H1 (cell line): ENCODE results near the gene GMEB2. TPM values are rescaled to one million over a fixed set of nuclear protein-coding genes. Genes with fewer than 3 reads are reported as not detected.

Experiments
- CTCF ChIA-PET: fragments of 300-600 bp; sonication (Branson Sonifier 250); formaldehyde crosslinking; loops from one replicate; lab custom pipeline; 2021; ENCODE audit not compliant: partially characterized antibody; lab: Charles Lee
- POLR2A ChIA-PET: fragments of 300-600 bp; sonication (Branson Sonifier 250); formaldehyde crosslinking; loops from one replicate; lab custom pipeline; 2021; ENCODE audit warnings: inconsistent platforms; ENCODE audit not compliant: partially characterized antibody; lab: Charles Lee
- DNase-seq, 2 experiments: peaks; one replicate each; pipeline versions ENCODE4 v3.0.0 to v3.0.0-alpha.2; 2010 to 2022; ENCODE audit warnings: low spot score in 2 of 2, low read depth in 1 of 2, mixed read lengths in 1 of 2
- FAIRE-seq: peaks from 2 replicates; lab custom pipeline; 2011; peaks lifted over from hg19 to GRCh38; lab: Jason Lieb, UNC
- H2AFZ ChIP-seq: 2 replicates; pipeline ENCODE4 v1.8.1; 2012; ENCODE audit warnings: low read length, inconsistent platforms
- H2AK5ac ChIP-seq: 2 replicates; pipeline ENCODE4 v1.6.1; 2013; ENCODE audit warnings: low read depth, low read length
- H2BK120ac ChIP-seq: replicated peaks from 2 replicates; pipeline ENCODE3; 2013; ENCODE audit warnings: low read depth, low read length, inconsistent platforms
- H2BK12ac ChIP-seq: 2 replicates; pipeline ENCODE4 v1.6.1; 2013; ENCODE audit warnings: low read depth, low read length
- H2BK15ac ChIP-seq: 2 replicates; pipeline ENCODE4 v1.6.1; 2013; ENCODE audit warnings: low read length
- H2BK20ac ChIP-seq: 2 replicates; pipeline ENCODE4 v1.6.1; 2013; ENCODE audit warnings: low read length
- H2BK5ac ChIP-seq: 2 replicates; pipeline ENCODE4 v1.6.1; 2013; ENCODE audit warnings: low read depth, low read length
- H3K14ac ChIP-seq: 2 replicates; pipeline ENCODE4 v1.6.1; 2013; ENCODE audit warnings: inconsistent platforms; ENCODE audit not compliant: insufficient read length
- H3K18ac ChIP-seq: 2 replicates; pipeline ENCODE4 v1.6.1; 2013; ENCODE audit warnings: low read length; ENCODE audit errors: extremely low read depth
- H3K23ac ChIP-seq: 2 replicates; pipeline ENCODE4 v1.6.1; 2013; ENCODE audit warnings: inconsistent platforms; ENCODE audit not compliant: insufficient read length
- H3K23me2 ChIP-seq: 2 replicates; pipeline ENCODE4 v1.6.1; 2013; ENCODE audit warnings: low read depth, low read length
- H3K27ac ChIP-seq: 2 replicates; pipeline ENCODE4 v1.6.1; 2011; ENCODE audit warnings: low read depth, low read length, inconsistent platforms
- H3K27me3 ChIP-seq, 4 experiments: replicated peaks in 1 of 4; 1 replicate in 1 of 4; 2 replicates in 3 of 4; pipeline versions ENCODE4 v1.6.1 to v1.8.1; 2011 to 2013; ENCODE audit warnings: low read length in 3 of 4, mild to moderate bottlenecking in 3 of 4, inconsistent platforms in 2 of 4, mixed read lengths in 2 of 4, moderate library complexity in 1 of 4; ENCODE audit not compliant: control insufficient read depth in 3 of 4, insufficient read depth in 3 of 4; ENCODE audit errors: extremely low read depth in 1 of 4
- H3K36me3 ChIP-seq, 4 experiments: 2 replicates each; pipeline versions ENCODE4 v1.6.1 to v1.8.1; 2011 to 2013; ENCODE audit warnings: mild to moderate bottlenecking in 4 of 4, low read length in 3 of 4, moderate library complexity in 2 of 4, control low read depth in 1 of 4, inconsistent platforms in 1 of 4; ENCODE audit not compliant: insufficient read depth in 4 of 4, control insufficient read depth in 2 of 4
- H3K4ac ChIP-seq: replicated peaks from 2 replicates; pipeline ENCODE3; 2013; ENCODE audit warnings: low read length, low read depth, mixed read lengths, inconsistent platforms; ENCODE audit not compliant: insufficient read length
- H3K4me1 ChIP-seq, 4 experiments: replicated peaks in 1 of 4; 1 replicate in 1 of 4; 2 replicates in 3 of 4; pipeline versions ENCODE4 v1.6.1 to v1.8.1; 2011 to 2013; ENCODE audit warnings: low read length in 3 of 4, inconsistent platforms in 2 of 4, mixed read lengths in 1 of 4; ENCODE audit not compliant: insufficient read depth in 4 of 4, control insufficient read depth in 3 of 4
- H3K4me2 ChIP-seq, 2 experiments: 2 replicates each; pipeline versions ENCODE4 v1.6.1 to v1.8.1; 2011 to 2013; ENCODE audit warnings: low read depth in 2 of 2, low read length in 2 of 2, control low read depth in 1 of 2, inconsistent platforms in 1 of 2, mild to moderate bottlenecking in 1 of 2; ENCODE audit not compliant: insufficient read depth in 1 of 2
- H3K4me3 ChIP-seq, 4 experiments: fragments of 200-600, 300-600 bp in 1 of 4; sonication (generic), shearing (Covaris generic), sonication (Bioruptor Twin) in 1 of 4; 2 replicates each; pipeline versions ENCODE4 v1.5.1 to v1.8.1; 2011 to 2016; ENCODE audit warnings: low read length in 4 of 4, low read depth in 3 of 4, control low read depth in 2 of 4, inconsistent platforms in 2 of 4, mild to moderate bottlenecking in 2 of 4, mixed read lengths in 1 of 4, moderate library complexity in 1 of 4; ENCODE audit not compliant: insufficient read depth in 2 of 4; ENCODE audit errors: extremely low read depth in 1 of 4
- H3K56ac ChIP-seq: replicated peaks from 2 replicates; pipeline ENCODE3; 2013; ENCODE audit warnings: low read depth, mild to moderate bottlenecking, mixed read lengths, low read length, inconsistent platforms; ENCODE audit not compliant: insufficient read length
- H3K79me1 ChIP-seq: 2 replicates; pipeline ENCODE4 v1.6.1; 2013; ENCODE audit warnings: low read depth, low read length, control low read depth
- H3K79me2 ChIP-seq, 2 experiments: 2 replicates each; pipeline versions ENCODE4 v1.6.1 to v1.8.1; 2012 to 2013; ENCODE audit warnings: low read length in 2 of 2, mild to moderate bottlenecking in 2 of 2, inconsistent platforms in 1 of 2; ENCODE audit not compliant: insufficient read depth in 2 of 2, control insufficient read depth in 1 of 2
- H3K9ac ChIP-seq, 4 experiments: replicated peaks in 1 of 4; 1 replicate in 1 of 4; 2 replicates in 3 of 4; pipeline versions ENCODE4 v1.6.1 to v1.8.1; 2011 to 2013; ENCODE audit warnings: low read depth in 3 of 4, low read length in 3 of 4, control low read depth in 2 of 4, mild to moderate bottlenecking in 2 of 4, moderate library complexity in 2 of 4, inconsistent platforms in 1 of 4; ENCODE audit errors: extremely low read depth in 1 of 4
- H3K9me3 ChIP-seq, 2 experiments: 2 replicates each; pipeline versions ENCODE4 v1.6.1 to v1.8.1; 2012 to 2013; ENCODE audit warnings: mild to moderate bottlenecking in 2 of 2, moderate library complexity in 2 of 2, control low read depth in 1 of 2, inconsistent platforms in 1 of 2, low read depth in 1 of 2, low read length in 1 of 2, mixed read lengths in 1 of 2; ENCODE audit not compliant: insufficient read depth in 2 of 2
- H4K20me1 ChIP-seq, 2 experiments: replicated peaks in 1 of 2; 2 replicates each; pipeline versions ENCODE3 to v1.8.1; 2011 to 2013; ENCODE audit warnings: inconsistent platforms in 2 of 2, low read length in 2 of 2, mild to moderate bottlenecking in 1 of 2; ENCODE audit not compliant: insufficient read depth in 2 of 2, control insufficient read depth in 1 of 2
- H4K5ac ChIP-seq: 2 replicates; pipeline ENCODE4 v1.6.1; 2013; ENCODE audit warnings: low read length, low read depth, mixed read lengths, inconsistent platforms; ENCODE audit not compliant: insufficient read length
- H4K8ac ChIP-seq: 2 replicates; pipeline ENCODE4 v1.8.0; 2013; ENCODE audit warnings: mild to moderate bottlenecking, moderate library complexity, low read length, inconsistent platforms; ENCODE audit not compliant: insufficient read depth; ENCODE audit errors: extremely low read depth
- H4K91ac ChIP-seq: replicated peaks from 2 replicates; pipeline ENCODE3; 2013; ENCODE audit warnings: low read length, mixed read lengths, inconsistent platforms; ENCODE audit not compliant: insufficient read length
- CREB1 ChIP-seq: IDR thresholded peaks from 2 replicates; pipeline ENCODE4 v1.6.1; 2012; ENCODE audit warnings: inconsistent platforms
- WGBS, 2 experiments: shearing (Covaris generic) in 1 of 2; methylation state at CpG; one replicate each; pipeline versions ENCODE4 v1.1.6 to v1.1.7; 2013 to 2015; ENCODE audit warnings: low lambda C conversion rate in 2 of 2, mixed read lengths in 2 of 2, inconsistent platforms in 1 of 2, low coverage in 1 of 2, missing lambda C conversion rate in 1 of 2; ENCODE audit not compliant: insufficient replicate concordance in 2 of 2, insufficient coverage in 1 of 2, insufficient read length in 1 of 2; ENCODE audit errors: extremely low coverage in 1 of 2, missing lambda C conversion rate in 1 of 2; 5-methylcytosine and 5-hydroxymethylcytosine counted together
- polyA plus RNA-seq, 7 experiments: library from polyadenylated mRNA; depleted of rRNA in 3 of 7; stranded (reverse) in 5 of 7; unstranded in 2 of 7; fragments of >200 nt in 5 of 7; fragments of 200-250 nt in 2 of 7; gene quantifications; 1 replicate in 5 of 7; 2 replicates in 1 of 7; 4 replicates in 1 of 7; pipeline versions ENCODE4 v1.2.1 to v1.2.3, GENCODE V29; 2011 to 2013; ENCODE audit warnings: missing spikeins in 2 of 7, mixed read lengths in 2 of 7
- total RNA-seq: library from RNA; stranded (reverse); fragmentation: NEBNext Ultra II Directional; extraction: Animal tissue kit (Norgen Biotek cat#: 25700); gene quantifications from 2 replicates; pipeline ENCODE4 v1.2.1, GENCODE V29; 2021
- TF ChIP-seq, protein P1 (sequence below): IDR thresholded peaks from 2 replicates; pipeline ENCODE4 v1.6.1; 2011; ENCODE audit warnings: low read depth, mild to moderate bottlenecking, low read length; ENCODE audit not compliant: insufficient read depth
- TF ChIP-seq, protein P2 (sequence below): IDR thresholded peaks from 2 replicates; pipeline ENCODE4 v1.6.1; 2011; ENCODE audit warnings: low read length, improper control_type of control experiment

Gene GMEB2
- total and polyA plus RNA-seq, 2 of the 8 experiments (the other 6 are each of a cell fraction or from before 2014, with no cell fraction given) = 12.9 to 14.2 TPM

DNA sequence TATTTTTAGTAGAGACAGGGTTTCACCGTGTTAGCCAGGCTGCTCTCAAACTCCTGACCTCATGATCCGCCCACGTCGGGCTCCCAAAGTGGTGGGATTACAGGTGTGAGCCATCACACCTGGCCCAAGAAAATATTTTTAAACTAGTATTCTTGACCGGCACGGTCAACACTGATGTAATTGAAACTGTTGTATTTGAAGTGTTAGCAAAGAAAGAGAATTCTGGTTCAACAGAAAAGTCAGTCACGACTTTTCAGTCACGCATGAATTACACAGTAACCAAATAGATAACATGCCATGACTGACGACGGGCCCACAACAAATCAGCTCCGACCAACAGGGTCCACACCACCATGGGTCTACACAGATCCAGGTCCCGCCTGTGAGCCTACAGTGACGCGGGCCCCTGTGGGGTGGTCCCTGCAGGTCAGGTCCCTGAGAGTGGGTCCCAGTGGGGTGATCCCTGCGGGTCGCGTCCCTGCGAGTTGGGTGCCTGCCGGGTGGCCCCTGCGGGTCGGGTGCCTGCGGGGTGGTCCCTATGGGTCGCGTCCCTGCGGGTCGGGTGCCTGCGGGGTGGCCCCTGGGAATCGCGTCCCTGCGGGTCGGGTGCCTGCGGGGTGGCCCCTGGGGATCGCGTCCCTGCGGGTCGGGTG lies 1.0 kb downstream of the GMEB2 start:
- Histone ChIP-seq H3K18ac (no peak overlapping the region; the same call in 1 of the 2 replicates), H3K4me3 (peak overlapping the region; percentile 59 to 99 (median 84)), H3K36me3 (no peaks in the 10 kb centered on the region), H4K91ac (no peak overlapping the region), H3K4ac (no peak overlapping the region), H3K4me2 (peak overlapping the region; percentile 69 to 77), H4K8ac (peak overlapping the region; percentile 39), H2BK20ac (no peak overlapping the region), H2AK5ac (0 out of 2 replicates have a peak overlapping the region, but pooled peaks have one; percentile 39), H2BK15ac (no peak overlapping the region), H2BK120ac (no peak overlapping the region), H2BK5ac (peak overlapping the region; percentile 60; the same call in 1 of the 2 replicates), H3K79me2 (peaks cover 0 to 35% of the 10 kb centered on the region in 2 experiments; a peak in 2 of 4 replicates), H3K27me3 (no peaks in the 10 kb centered on the region; a peak in 2 of 7 replicates), H3K56ac (no peak overlapping the region), H3K27ac (peak overlapping the region; percentile 94), H2BK12ac (no peak overlapping the region), H4K5ac (peak overlapping the region; percentile 29), H3K23me2 (peaks cover 10% of the 10 kb centered on the region; the same call in 1 of the 2 replicates), H4K20me1 (no peaks in the 10 kb centered on the region), H3K4me1 (peaks cover 0 to 3% (median under 1%) of the 10 kb centered on the region in 4 experiments; a peak in 3 of 7 replicates), H3K9me3 (no peaks in the 10 kb centered on the region), H3K79me1 (peaks cover 7% of the 10 kb centered on the region), H3K14ac (no peak overlapping the region), H2AFZ (no peak overlapping the region), H3K9ac (peak overlapping the region; percentile 14 to 86 (median 72); a peak in 6 of 7 replicates), H3K23ac (no peak overlapping the region)
- no peak for DNase-seq
- WGBS, 2 experiments = 28% methylated on average over 36 of the region's 36 CpGs; no CpG with 5 or more reads in 1 of the 2 experiments
- FAIRE-seq = no peak
- ChIA-PET CTCF (interaction anchor here (3.1 kb wide), 1 partner anchor 11 kb away, joined by 11 read pairs; no protein-coding TSS in a partner anchor), POLR2A (interaction anchor here (0.6 to 1.3 kb wide), 6 partner anchors 16 to 330 kb away, joined by 3 to 4 read pairs (median 3); partner anchors contain the start of gene UCKL1)
- TF ChIP-seq, protein P1, sequence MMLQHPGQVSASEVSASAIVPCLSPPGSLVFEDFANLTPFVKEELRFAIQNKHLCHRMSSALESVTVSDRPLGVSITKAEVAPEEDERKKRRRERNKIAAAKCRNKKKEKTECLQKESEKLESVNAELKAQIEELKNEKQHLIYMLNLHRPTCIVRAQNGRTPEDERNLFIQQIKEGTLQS = no peak
- TF ChIP-seq CREB1 = 0 out of 2 replicates have a peak, but pooled peaks have one; percentile 6
- TF ChIP-seq, protein P2, sequence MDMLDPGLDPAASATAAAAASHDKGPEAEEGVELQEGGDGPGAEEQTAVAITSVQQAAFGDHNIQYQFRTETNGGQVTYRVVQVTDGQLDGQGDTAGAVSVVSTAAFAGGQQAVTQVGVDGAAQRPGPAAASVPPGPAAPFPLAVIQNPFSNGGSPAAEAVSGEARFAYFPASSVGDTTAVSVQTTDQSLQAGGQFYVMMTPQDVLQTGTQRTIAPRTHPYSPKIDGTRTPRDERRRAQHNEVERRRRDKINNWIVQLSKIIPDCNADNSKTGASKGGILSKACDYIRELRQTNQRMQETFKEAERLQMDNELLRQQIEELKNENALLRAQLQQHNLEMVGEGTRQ = no peak
